Activated CD8-positive, alpha-beta memory T cell treated with anti-CD3 and anti-CD28 coated beads for 4 hours (primary cell): ENCODE results near the gene LTF.

Experiments used
- DNase-seq, 2 donors: peaks; one replicate each; pipeline ENCODE4 v3.0.0-alpha.2; 2020; ENCODE audit warnings: low read depth in 2 of 2

Gene LTF

GRCh38 chr3:46491089-46492070 lies 26.7 kb upstream of the LTF start:
- DNase-seq: no peak

- DNase-seq: no peak
Measured at GRCh38 chr3:46490338-46491084, 25.8 kb upstream of the LTF start.

GRCh38 chr3:46489875-46490274 lies 25.2 kb upstream of the LTF start:
- no peak for DNase-seq

DNA sequence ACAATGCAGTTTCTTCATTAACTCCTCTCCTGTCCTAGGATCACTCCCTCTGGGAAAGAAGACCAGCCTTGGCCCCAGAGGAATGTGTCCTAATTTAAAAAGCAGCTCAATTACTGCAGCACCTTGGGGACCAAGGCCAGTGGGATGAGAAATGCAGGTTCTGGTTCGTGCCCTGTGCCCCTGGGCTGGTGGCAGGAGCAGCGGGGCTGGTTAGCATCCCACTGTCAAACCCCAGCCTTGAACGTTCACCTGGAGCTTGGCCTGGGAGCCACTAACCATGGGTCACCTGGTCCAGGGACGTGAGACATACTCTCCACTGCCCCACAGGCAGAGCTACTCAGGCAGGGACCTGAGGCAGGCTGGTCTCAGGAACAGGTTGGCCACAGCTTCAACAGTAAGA lies 24.7 kb upstream of the LTF start:
- no peak for DNase-seq

DNA sequence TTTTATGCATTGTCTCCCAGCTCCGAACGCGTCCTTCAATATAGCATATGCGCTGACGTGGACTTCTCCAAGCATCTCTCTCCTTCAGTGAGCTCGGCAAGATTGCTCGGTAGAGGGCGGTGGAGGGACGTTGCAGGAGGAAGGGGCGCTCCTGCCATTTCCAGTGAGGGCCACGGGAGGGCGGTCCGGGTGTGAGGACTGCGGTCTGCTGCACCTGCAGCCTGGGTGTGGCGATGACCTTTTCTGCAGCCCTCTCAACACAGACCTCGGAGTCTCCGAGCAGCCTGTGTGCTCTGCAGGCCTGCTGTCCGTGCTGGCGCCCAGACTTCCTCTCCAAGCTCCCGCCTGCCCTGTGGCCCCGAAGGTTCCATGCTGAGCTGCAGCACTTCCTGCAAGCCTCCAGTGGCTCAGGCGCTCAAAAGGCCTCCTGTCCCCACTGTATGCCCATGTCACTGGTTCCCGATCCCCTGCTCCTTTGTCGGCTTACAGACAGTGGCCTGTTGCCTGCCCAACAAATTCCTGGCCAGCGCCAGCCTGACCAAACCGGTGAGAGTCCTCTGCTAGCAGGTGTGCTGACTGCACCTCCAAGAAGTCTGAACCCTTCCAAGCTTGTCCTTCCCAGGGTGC lies 24.1 kb upstream of the LTF start:
- peak; percentile 83 to 86 for DNase-seq

- no peak for DNase-seq
Measured at GRCh38 chr3:46485779-46486175, 21.1 kb upstream of the LTF start.

GRCh38 chr3:46484911-46485778 lies 20.4 kb upstream of the LTF start:
- no peak for DNase-seq

DNA sequence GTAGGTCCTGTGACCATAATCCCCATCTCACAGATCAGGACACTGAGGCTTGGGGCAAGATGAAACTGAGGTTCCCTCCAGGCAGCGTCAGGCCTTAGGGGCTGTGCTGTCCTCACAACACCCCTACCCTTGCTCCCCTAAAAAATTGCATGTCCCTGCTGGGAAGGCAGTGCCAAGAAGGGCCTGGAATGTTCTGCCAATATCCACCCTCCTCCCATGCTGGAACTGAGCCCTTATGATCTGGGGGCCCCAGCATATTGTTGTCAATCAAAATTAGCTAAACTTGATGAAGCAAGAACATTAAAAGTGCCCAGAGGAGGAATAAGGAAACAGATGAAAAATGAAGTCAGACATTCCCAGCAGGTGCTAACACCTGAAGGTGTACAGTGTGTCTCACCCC lies 19.7 kb upstream of the LTF start:
- no peak for DNase-seq

DNA sequence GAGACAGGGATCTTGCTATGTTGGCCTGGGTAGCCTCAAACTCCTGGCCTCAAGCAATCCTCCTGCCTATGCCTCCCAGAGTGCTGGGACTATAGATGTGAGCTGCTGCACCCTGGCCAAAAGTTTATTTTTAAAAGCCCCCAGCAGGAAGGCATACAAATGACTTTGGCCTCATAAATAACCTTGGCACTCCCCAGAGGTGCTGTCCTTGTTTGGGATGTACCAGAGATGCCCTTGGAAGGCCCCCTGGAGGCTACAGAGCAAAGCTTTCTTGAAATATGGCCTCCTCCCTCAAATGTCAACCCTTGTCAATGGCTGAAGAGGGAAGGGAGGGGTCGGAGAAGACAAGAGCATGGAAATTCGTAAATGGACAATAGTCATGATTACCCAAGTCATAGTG lies 19.1 kb upstream of the LTF start:
- no peak for DNase-seq

DNA sequence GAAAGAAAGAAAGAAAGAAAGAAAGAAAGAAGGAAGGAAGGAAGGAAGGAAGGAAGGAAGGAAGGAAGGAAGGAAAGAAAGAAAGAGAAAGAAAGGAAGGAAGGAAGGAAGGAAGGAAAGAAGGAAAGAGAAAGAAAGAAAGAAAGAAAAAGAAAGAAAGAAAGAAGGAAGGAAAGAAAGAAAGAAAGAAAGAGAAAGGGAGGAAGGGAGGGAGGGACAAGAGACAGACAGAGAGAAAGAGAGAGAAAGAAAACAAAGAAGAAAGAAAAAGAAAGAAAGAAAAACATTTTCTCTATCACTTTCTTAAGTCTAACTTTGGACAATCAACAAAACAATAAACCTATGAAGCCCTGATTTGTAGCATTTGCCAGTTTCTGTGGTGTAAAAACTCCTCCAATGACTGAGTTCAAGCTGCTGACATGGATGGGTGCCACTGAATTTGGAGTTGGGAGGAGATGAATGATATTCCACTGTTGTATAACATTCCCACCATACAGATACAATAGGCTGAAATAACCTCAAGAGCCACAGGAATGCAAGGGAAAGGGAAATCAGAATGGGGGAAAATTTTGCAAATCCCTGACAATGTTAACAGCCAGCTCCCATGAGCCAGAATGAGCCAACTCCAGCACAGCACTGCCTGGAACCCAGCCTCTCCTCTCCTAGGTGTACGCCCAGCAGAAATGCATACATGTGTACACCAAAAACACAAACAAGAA lies 18.1 kb upstream of the LTF start:
- DNase-seq: no peak

GRCh38 chr3:46481636-46482035 lies 16.9 kb upstream of the LTF start:
- DNase-seq: no peak

DNA sequence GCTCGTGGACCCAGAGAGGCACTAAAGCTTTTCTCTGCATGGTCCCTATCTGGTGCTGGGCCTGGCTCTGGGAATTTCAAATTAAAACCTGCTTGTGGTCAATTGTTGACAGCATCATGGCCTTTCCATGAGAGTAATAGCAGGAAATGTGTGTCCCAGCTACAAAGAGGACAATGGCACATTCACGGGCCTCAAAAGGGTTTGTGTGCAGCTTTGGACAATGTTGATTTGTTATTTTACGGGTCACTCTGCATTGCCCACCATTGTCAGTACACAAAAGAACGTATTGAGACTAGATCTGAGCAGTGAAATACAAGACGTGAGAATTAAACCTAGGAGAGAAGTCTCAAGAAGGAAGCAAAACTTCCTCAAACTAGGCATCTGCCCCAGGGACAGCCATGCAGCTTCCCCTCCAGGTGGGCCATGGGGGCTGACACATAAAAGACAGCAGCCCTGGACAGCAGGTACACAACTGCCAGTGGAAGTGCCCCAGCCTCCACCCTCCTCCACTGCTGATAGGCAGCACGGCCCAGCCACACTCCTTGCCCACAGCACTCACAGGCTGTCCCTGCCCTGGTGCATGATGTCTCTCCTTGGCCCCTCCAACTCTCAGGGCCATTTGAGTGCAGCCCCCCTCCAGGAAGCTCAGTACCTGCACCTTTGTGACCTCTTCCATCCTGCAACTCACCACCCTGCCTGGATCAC lies 15.9 kb upstream of the LTF start:
- DNase-seq: no peak

DNA sequence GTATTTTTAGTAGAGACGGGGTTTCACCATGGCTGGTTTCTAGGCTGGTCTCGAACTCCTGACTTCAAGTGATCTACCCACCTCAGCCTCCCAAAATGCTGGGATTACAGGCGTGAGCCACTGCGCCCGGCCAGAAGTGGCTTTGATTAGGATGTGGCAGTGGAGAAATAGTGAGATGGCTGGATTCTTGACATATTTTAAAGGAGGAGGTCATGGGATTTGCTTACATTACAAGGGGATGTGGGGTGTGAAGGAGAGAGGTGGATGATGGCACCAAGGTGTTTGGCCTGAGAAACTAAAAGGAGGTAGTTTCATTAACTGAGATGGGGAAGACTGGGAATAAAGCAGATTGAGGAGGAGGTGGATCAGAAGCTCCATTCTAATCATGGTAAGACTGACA lies 15.0 kb upstream of the LTF start:
- DNase-seq: no peak

- no peak for DNase-seq
Measured at GRCh38 chr3:46479021-46479420, 14.3 kb upstream of the LTF start.

DNA sequence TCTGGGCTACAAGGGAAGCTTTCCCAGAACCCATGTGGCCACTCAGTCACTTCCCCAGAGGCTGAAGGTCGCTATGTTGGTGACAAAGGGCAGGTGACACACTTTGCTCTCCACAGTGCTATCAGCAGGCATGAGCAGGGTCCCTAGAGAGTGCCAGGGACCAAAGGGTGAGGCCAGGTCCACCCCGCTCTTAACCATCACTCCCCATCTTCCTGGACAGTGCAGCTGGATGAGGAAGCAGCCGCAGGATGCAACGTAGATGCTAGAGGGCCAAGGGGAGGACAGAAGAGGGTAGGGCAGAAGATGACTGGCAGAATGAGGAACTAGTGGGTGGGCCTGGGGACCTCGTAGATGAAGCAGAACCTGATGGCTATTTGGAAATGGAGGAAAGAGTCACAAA lies 13.6 kb upstream of the LTF start:
- no peak for DNase-seq

- no peak for DNase-seq
Measured at GRCh38 chr3:46477756-46478155, 13.1 kb upstream of the LTF start.

DNA sequence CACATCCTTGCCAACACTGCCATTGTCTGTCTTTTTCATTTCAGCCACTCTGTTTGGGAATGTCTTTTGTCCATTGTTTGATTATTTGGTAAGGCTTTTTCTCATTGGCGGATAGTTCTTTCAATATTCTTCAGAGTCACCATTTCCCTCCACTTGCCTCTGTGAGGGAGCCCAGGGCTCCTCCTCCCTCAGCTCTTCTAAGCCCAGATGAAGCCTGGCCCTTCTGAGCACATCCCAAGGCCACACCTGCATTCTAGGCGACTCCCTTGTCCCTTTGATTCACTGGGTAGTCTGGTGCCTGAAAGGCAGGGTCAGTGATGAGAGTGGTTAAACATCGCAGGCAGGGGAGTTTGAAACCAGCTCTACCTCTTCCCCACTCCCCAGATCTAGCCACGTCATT lies 12.4 kb upstream of the LTF start:
- no peak for DNase-seq

DNA sequence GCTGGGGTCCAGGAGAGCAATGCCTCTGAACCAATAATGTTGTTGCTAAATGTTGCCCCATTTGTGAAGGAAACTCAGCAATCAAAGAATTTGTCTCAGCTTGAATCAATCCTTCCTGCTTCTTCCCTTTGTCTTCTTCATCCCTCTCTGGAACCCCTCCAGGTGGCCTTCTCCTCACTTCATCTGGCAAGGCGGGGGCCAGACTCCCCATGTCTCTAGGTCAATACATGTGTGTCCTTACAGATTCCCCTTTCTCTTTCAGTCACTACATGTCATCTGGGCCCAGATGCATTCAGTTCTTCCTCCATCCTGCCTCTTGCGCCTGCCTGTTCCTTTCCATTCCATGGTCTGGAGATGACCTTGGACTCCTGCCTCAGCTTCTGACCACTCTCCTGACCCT lies 8.0 kb upstream of the LTF start:
- no peak for DNase-seq

- DNase-seq: no peak
Measured at GRCh38 chr3:46471371-46471914, 6.7 kb upstream of the LTF start.

- DNase-seq: no peak
Measured at GRCh38 chr3:46470831-46471230, 6.1 kb upstream of the LTF start.
